GM23338 (cell line): ENCODE measurements around the gene RENBP. TPM values are rescaled to one million over a fixed set of nuclear protein-coding genes. Genes with fewer than 3 reads are reported as not detected.

ENCODE experiments used
- ATAC-seq: fragments of 200-7000 bp; cut with Tn5 transposase; 3 replicates; pipeline ENCODE4 v1.9.1; 2020
- DNase-seq: peaks from one replicate; pipeline ENCODE4 v3.0.0-alpha.2; 2015; ENCODE audit warnings: low spot score
- H2AFZ ChIP-seq: fragments of 200-600 bp; sonication (generic); 2 replicates; pipeline ENCODE4 v1.8.0; 2016; ENCODE audit warnings: antibody characterized with exemption, mild to moderate bottlenecking, moderate library complexity
- H3F3A ChIP-seq: fragments of 200-600 bp; sonication (generic); replicated peaks from 2 replicates; pipeline ENCODE4 v1.8.0; 2017; ENCODE audit warnings: antibody characterized with exemption, mixed run types, low read depth
- H3K27ac ChIP-seq: fragments of 200-600 bp; sonication (generic); 2 replicates; pipeline ENCODE4 v1.6.1; 2016; ENCODE audit warnings: low read depth
- H3K27me3 ChIP-seq: fragments of 200-600 bp; sonication (generic); 2 replicates; pipeline ENCODE4 v1.8.0; 2016; ENCODE audit warnings: mild to moderate bottlenecking, mixed run types, moderate library complexity; ENCODE audit not compliant: insufficient read depth
- H3K36me3 ChIP-seq: fragments of 200-600 bp; sonication (generic); 2 replicates; pipeline ENCODE4 v1.8.0; 2016; ENCODE audit warnings: mild to moderate bottlenecking; ENCODE audit not compliant: insufficient read depth
- H3K4me1 ChIP-seq: fragments of 200-600 bp; sonication (generic); 2 replicates; pipeline ENCODE4 v1.8.0; 2016; ENCODE audit warnings: mild to moderate bottlenecking, moderate library complexity; ENCODE audit not compliant: insufficient read depth
- H3K4me2 ChIP-seq: fragments of 200-600 bp; sonication (generic); 2 replicates; pipeline ENCODE4 v1.7.1; 2017; ENCODE audit warnings: mixed run types
- H3K4me3 ChIP-seq: fragments of 200-600 bp; sonication (generic); 2 replicates; pipeline ENCODE4 v1.6.1; 2016; ENCODE audit warnings: mixed run types
- H3K79me2 ChIP-seq: fragments of 200-600 bp; sonication (generic); replicated peaks from 2 replicates; pipeline ENCODE4 v1.8.0; 2017; ENCODE audit warnings: mild to moderate bottlenecking; ENCODE audit not compliant: insufficient read depth
- H3K9me2 ChIP-seq: fragments of 200-600 bp; sonication (generic); 2 replicates; pipeline ENCODE4 v1.8.0; 2017; ENCODE audit not compliant: insufficient read depth
- H4K20me1 ChIP-seq: fragments of 200-600 bp; sonication (generic); replicated peaks from 2 replicates; pipeline ENCODE4 v1.8.0; 2017; ENCODE audit warnings: mild to moderate bottlenecking; ENCODE audit not compliant: insufficient read depth
- H3K27ac Mint-ChIP-seq: 2 replicates; pipeline ENCODE4 v1.8.0; 2020; ENCODE audit warnings: inconsistent platforms, mild to moderate bottlenecking, moderate library complexity, mixed read lengths
- H3K27me3 Mint-ChIP-seq: 3 replicates; pipeline ENCODE4 v1.8.0; 2022; ENCODE audit warnings: low read depth, mild to moderate bottlenecking, moderate library complexity, mixed read lengths, inconsistent platforms; ENCODE audit not compliant: insufficient read depth, poor library complexity
- H3K36me3 Mint-ChIP-seq: 3 replicates; pipeline ENCODE4 v1.8.0; 2021; ENCODE audit warnings: low read depth, mild to moderate bottlenecking, inconsistent platforms, moderate library complexity, mixed read lengths
- H3K4me1 Mint-ChIP-seq: 3 replicates; pipeline ENCODE4 v1.8.0; 2020; ENCODE audit warnings: mild to moderate bottlenecking, inconsistent platforms, mixed read lengths
- H3K4me3 Mint-ChIP-seq: 3 replicates; pipeline ENCODE4 v1.8.0; 2021; ENCODE audit warnings: moderate library complexity, mild to moderate bottlenecking, inconsistent platforms, mixed read lengths
- H3K9me3 Mint-ChIP-seq: 3 replicates; pipeline ENCODE4 v1.8.0; 2020; ENCODE audit warnings: moderate library complexity, mild to moderate bottlenecking, inconsistent platforms, mixed read lengths
- CREB1 ChIP-seq: fragments of 250-450 bp; sonication (Bioruptor Pico); IDR thresholded peaks from 2 replicates; pipeline ENCODE4 v1.5.0; 2020; ENCODE audit warnings: low read depth, mild to moderate bottlenecking, moderate library complexity
- EZH2 ChIP-seq: fragments of 200-600 bp; sonication (generic); IDR thresholded peaks from one replicate; pipeline ENCODE4 v1.8.0; 2017; ENCODE audit warnings: antibody characterized with exemption, mild to moderate bottlenecking, low read depth; ENCODE audit not compliant: unreplicated experiment
- EZH2phosphoT487 ChIP-seq: fragments of 200-600 bp; sonication (generic); IDR thresholded peaks from one replicate; pipeline ENCODE4 v1.8.1; 2018; ENCODE audit warnings: antibody characterized with exemption; ENCODE audit not compliant: unreplicated experiment
- JUNB ChIP-seq: IDR thresholded peaks from one replicate; pipeline ENCODE4 v1.6.1; 2016; ENCODE audit warnings: antibody characterized with exemption; ENCODE audit not compliant: unreplicated experiment
- NANOG ChIP-seq: IDR thresholded peaks from 2 replicates; pipeline ENCODE4 v1.6.1; 2016; ENCODE audit warnings: antibody characterized with exemption, borderline replicate concordance
- POLR2AphosphoS5 ChIP-seq: IDR thresholded peaks from 2 replicates; pipeline ENCODE4 v1.6.1; 2016; ENCODE audit warnings: antibody characterized with exemption, low read depth
- STAT1 ChIP-seq: IDR thresholded peaks from one replicate; pipeline ENCODE4 v1.6.1; 2016; ENCODE audit warnings: antibody characterized with exemption; ENCODE audit not compliant: unreplicated experiment
- ZNF114 ChIP-seq: fragments of 250-450 bp; sonication (Bioruptor Pico); IDR thresholded peaks from 2 replicates; pipeline ENCODE4 v1.5.0; 2020; ENCODE audit warnings: mild to moderate bottlenecking, moderate library complexity
- ZNF331 ChIP-seq: fragments of 250-450 bp; sonication (Bioruptor Pico); IDR thresholded peaks from 2 replicates; pipeline ENCODE4 v1.5.0; 2020; ENCODE audit warnings: low read depth, mild to moderate bottlenecking, moderate library complexity
- polyA plus RNA-seq: library from polyadenylated mRNA; unstranded; fragments of >200 nt; fragmentation: Nextera tagmentation; extraction: Ambion mirVana; gene quantifications from 2 replicates; pipeline ENCODE4 v1.2.1, GENCODE V29; 2016
- total RNA-seq: library from RNA; depleted of rRNA; stranded (reverse); fragments of >200 nt; shearing (Covaris generic); gene quantifications from 2 replicates; pipeline ENCODE4 v1.2.3, GENCODE V29; 2014
- TF ChIP-seq, protein P1 (sequence below): IDR thresholded peaks from 2 replicates; pipeline ENCODE4 v1.6.1; 2016; ENCODE audit warnings: antibody characterized with exemption
- TF ChIP-seq, protein P2 (sequence below), 2 experiments: fragments of 200-600 bp in 1 of 2; sonication (generic) in 1 of 2; conservative IDR thresholded peaks; 2 replicates each; pipeline versions ENCODE4 v1.5.1 to v1.6.1; 2016 to 2017; ENCODE audit warnings: antibody characterized with exemption in 2 of 2, low read depth in 2 of 2, mild to moderate bottlenecking in 2 of 2, moderate library complexity in 1 of 2
- TF ChIP-seq, protein P3 (sequence below): IDR thresholded peaks from one replicate; pipeline ENCODE4 v1.6.1; 2018; ENCODE audit warnings: antibody characterized with exemption; ENCODE audit not compliant: unreplicated experiment
- TF ChIP-seq, protein P4 (sequence below): fragments of 250-450 bp; sonication (Bioruptor Pico); IDR thresholded peaks from 2 replicates; pipeline ENCODE4 v1.5.0; 2020; ENCODE audit warnings: mild to moderate bottlenecking, moderate library complexity

The RENBP gene
- total and polyA plus RNA-seq, 2 experiments from 2014 or later: 2.0 to 10.3 TPM

DNA sequence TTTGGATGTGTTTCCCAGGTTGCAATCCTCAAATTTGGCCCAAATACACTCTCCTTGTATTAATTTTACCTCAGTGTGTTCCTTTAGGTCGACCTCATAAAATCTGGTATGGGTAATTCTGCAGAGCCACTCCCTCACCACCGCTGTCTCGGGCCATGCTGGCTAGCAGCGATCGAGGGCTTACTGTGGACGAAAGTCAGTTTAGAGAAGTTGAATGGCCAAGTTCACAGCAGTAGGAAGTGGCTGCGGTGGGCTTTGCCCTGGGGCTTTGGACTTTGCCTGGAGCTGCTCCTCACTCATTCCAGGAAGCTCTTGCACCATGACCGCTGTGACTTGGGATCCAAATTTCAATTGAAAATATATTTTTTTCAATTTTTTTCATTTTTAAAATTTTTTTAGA lies 47.7 kb upstream of the RENBP start:
- Histone ChIP-seq H3K36me3 (no peaks in the 10 kb centered on the region), H3K4me2 (no peak overlapping the region), H3F3A (no peaks in the 10 kb centered on the region), H3K4me1 (no peaks in the 10 kb centered on the region), H3K27ac (no peak overlapping the region), H4K20me1 (no peaks in the 10 kb centered on the region), H3K9me2 (no peaks in the 10 kb centered on the region), H3K4me3 (no peak overlapping the region), H3K27me3 (no peaks in the 10 kb centered on the region), H3K79me2 (no peaks in the 10 kb centered on the region), H2AFZ (no peak overlapping the region)
- Mint-ChIP-seq H3K4me1 (no peaks in the 10 kb centered on the region), H3K9me3 (no peaks in the 10 kb centered on the region), H3K27ac (no peak overlapping the region), H3K27me3 (no peaks in the 10 kb centered on the region), H3K4me3 (no peak overlapping the region), H3K36me3 (no peaks in the 10 kb centered on the region)
- no peak for TF ChIP-seq STAT1
- TF ChIP-seq, protein P1, sequence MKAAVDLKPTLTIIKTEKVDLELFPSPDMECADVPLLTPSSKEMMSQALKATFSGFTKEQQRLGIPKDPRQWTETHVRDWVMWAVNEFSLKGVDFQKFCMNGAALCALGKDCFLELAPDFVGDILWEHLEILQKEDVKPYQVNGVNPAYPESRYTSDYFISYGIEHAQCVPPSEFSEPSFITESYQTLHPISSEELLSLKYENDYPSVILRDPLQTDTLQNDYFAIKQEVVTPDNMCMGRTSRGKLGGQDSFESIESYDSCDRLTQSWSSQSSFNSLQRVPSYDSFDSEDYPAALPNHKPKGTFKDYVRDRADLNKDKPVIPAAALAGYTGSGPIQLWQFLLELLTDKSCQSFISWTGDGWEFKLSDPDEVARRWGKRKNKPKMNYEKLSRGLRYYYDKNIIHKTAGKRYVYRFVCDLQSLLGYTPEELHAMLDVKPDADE: no peak
- TF ChIP-seq POLR2AphosphoS5: no peak
- TF ChIP-seq, protein P2, sequence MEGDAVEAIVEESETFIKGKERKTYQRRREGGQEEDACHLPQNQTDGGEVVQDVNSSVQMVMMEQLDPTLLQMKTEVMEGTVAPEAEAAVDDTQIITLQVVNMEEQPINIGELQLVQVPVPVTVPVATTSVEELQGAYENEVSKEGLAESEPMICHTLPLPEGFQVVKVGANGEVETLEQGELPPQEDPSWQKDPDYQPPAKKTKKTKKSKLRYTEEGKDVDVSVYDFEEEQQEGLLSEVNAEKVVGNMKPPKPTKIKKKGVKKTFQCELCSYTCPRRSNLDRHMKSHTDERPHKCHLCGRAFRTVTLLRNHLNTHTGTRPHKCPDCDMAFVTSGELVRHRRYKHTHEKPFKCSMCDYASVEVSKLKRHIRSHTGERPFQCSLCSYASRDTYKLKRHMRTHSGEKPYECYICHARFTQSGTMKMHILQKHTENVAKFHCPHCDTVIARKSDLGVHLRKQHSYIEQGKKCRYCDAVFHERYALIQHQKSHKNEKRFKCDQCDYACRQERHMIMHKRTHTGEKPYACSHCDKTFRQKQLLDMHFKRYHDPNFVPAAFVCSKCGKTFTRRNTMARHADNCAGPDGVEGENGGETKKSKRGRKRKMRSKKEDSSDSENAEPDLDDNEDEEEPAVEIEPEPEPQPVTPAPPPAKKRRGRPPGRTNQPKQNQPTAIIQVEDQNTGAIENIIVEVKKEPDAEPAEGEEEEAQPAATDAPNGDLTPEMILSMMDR (conservative IDR thresholded peaks at IDR 0.05; ENCODE audit: low read depth in 2 of 2): no peak
- TF ChIP-seq EZH2phosphoT487: no peak
- TF ChIP-seq ZNF114: no peak
- TF ChIP-seq, protein P3, sequence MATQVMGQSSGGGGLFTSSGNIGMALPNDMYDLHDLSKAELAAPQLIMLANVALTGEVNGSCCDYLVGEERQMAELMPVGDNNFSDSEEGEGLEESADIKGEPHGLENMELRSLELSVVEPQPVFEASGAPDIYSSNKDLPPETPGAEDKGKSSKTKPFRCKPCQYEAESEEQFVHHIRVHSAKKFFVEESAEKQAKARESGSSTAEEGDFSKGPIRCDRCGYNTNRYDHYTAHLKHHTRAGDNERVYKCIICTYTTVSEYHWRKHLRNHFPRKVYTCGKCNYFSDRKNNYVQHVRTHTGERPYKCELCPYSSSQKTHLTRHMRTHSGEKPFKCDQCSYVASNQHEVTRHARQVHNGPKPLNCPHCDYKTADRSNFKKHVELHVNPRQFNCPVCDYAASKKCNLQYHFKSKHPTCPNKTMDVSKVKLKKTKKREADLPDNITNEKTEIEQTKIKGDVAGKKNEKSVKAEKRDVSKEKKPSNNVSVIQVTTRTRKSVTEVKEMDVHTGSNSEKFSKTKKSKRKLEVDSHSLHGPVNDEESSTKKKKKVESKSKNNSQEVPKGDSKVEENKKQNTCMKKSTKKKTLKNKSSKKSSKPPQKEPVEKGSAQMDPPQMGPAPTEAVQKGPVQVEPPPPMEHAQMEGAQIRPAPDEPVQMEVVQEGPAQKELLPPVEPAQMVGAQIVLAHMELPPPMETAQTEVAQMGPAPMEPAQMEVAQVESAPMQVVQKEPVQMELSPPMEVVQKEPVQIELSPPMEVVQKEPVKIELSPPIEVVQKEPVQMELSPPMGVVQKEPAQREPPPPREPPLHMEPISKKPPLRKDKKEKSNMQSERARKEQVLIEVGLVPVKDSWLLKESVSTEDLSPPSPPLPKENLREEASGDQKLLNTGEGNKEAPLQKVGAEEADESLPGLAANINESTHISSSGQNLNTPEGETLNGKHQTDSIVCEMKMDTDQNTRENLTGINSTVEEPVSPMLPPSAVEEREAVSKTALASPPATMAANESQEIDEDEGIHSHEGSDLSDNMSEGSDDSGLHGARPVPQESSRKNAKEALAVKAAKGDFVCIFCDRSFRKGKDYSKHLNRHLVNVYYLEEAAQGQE: no peak
- TF ChIP-seq ZNF331 (CRISPR knock-in tag): no peak
- TF ChIP-seq EZH2: no peak
- TF ChIP-seq NANOG: no peak
- no peak for TF ChIP-seq CREB1
- TF ChIP-seq JUNB: no peak
- TF ChIP-seq, protein P4, sequence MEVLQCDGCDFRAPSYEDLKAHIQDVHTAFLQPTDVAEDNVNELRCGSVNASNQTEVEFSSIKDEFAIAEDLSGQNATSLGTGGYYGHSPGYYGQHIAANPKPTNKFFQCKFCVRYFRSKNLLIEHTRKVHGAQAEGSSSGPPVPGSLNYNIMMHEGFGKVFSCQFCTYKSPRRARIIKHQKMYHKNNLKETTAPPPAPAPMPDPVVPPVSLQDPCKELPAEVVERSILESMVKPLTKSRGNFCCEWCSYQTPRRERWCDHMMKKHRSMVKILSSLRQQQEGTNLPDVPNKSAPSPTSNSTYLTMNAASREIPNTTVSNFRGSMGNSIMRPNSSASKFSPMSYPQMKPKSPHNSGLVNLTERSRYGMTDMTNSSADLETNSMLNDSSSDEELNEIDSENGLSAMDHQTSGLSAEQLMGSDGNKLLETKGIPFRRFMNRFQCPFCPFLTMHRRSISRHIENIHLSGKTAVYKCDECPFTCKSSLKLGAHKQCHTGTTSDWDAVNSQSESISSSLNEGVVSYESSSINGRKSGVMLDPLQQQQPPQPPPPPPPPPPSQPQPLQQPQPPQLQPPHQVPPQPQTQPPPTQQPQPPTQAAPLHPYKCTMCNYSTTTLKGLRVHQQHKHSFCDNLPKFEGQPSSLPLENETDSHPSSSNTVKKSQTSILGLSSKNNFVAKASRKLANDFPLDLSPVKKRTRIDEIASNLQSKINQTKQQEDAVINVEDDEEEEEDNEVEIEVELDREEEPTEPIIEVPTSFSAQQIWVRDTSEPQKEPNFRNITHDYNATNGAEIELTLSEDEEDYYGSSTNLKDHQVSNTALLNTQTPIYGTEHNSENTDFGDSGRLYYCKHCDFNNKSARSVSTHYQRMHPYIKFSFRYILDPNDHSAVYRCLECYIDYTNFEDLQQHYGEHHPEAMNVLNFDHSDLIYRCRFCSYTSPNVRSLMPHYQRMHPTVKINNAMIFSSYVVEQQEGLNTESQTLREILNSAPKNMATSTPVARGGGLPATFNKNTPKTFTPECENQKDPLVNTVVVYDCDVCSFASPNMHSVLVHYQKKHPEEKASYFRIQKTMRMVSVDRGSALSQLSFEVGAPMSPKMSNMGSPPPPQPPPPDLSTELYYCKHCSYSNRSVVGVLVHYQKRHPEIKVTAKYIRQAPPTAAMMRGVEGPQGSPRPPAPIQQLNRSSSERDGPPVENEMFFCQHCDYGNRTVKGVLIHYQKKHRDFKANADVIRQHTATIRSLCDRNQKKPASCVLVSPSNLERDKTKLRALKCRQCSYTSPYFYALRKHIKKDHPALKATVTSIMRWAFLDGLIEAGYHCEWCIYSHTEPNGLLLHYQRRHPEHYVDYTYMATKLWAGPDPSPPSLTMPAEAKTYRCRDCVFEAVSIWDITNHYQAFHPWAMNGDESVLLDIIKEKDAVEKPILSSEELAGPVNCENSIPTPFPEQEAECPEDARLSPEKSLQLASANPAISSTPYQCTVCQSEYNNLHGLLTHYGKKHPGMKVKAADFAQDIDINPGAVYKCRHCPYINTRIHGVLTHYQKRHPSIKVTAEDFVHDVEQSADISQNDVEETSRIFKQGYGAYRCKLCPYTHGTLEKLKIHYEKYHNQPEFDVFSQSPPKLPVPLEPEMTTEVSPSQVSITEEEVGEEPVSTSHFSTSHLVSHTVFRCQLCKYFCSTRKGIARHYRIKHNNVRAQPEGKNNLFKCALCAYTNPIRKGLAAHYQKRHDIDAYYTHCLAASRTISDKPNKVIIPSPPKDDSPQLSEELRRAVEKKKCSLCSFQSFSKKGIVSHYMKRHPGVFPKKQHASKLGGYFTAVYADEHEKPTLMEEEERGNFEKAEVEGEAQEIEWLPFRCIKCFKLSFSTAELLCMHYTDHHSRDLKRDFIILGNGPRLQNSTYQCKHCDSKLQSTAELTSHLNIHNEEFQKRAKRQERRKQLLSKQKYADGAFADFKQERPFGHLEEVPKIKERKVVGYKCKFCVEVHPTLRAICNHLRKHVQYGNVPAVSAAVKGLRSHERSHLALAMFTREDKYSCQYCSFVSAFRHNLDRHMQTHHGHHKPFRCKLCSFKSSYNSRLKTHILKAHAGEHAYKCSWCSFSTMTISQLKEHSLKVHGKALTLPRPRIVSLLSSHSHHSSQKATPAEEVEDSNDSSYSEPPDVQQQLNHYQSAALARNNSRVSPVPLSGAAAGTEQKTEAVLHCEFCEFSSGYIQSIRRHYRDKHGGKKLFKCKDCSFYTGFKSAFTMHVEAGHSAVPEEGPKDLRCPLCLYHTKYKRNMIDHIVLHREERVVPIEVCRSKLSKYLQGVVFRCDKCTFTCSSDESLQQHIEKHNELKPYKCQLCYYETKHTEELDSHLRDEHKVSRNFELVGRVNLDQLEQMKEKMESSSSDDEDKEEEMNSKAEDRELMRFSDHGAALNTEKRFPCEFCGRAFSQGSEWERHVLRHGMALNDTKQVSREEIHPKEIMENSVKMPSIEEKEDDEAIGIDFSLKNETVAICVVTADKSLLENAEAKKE (CRISPR knock-in tag): no peak
- no peak for DNase-seq
- ATAC-seq: no peak
